ENCODE measurements around the gene CPPED1.

DNA sequence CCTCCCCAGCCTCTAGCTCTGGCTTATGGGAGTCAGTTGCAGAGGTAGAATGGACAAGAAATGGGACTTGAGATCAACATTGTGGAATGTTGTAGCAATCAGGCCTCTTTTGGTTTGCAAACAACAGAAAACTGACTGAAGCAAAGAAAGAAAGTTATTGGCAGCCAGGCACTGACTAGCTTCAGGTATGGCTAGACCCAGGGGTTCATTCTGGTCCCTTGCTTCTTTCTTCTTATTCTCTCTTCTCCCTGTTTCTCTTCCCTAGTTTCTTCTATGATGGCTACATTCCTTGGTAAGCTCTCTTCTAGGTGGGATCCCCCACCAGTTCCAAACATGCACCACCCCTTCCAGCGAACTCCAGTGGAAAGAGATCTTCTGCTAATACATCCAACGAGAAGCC, 154.3 kb downstream of the CPPED1 start:
- TF ChIP-seq, protein P1, sequence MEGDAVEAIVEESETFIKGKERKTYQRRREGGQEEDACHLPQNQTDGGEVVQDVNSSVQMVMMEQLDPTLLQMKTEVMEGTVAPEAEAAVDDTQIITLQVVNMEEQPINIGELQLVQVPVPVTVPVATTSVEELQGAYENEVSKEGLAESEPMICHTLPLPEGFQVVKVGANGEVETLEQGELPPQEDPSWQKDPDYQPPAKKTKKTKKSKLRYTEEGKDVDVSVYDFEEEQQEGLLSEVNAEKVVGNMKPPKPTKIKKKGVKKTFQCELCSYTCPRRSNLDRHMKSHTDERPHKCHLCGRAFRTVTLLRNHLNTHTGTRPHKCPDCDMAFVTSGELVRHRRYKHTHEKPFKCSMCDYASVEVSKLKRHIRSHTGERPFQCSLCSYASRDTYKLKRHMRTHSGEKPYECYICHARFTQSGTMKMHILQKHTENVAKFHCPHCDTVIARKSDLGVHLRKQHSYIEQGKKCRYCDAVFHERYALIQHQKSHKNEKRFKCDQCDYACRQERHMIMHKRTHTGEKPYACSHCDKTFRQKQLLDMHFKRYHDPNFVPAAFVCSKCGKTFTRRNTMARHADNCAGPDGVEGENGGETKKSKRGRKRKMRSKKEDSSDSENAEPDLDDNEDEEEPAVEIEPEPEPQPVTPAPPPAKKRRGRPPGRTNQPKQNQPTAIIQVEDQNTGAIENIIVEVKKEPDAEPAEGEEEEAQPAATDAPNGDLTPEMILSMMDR (conservative IDR thresholded peaks at IDR 0.05 in 1 of 2, IDR thresholded peaks at IDR 0.05 in 1 of 2; ENCODE audit: low read depth in 1 of 2, low read length in 2 of 2) = no peak
- no peak for TF ChIP-seq EZH2 (IDR thresholded peaks at IDR 0.05; ENCODE audit: low read length, missing control alignments)

Data from fibroblast of lung (primary cell).